Right lobe of liver (tissue), 4 donors: ENCODE results near the gene MCTP1.

ENCODE experiments used
- CTCF ChIP-seq, 4 donors: fragments of 200-600 bp in 3 of 4; fragments of 450-650 bp in 1 of 4; IDR thresholded peaks; one replicate each; pipeline versions ENCODE4 v1.5.1 to v1.8.0; 2016 to 2022; ENCODE audit warnings: antibody characterized with exemption in 4 of 4, mild to moderate bottlenecking in 2 of 4
- POLR2A ChIP-seq: fragments of 450-650 bp; IDR thresholded peaks from one replicate; pipeline ENCODE4 v1.6.1; 2017; ENCODE audit warnings: antibody characterized with exemption, mild to moderate bottlenecking
- donor health status: DM: no; HTN: no; CAD: no.
- donor health status: DM: no; HTN: no; CAD: no.
- donor health status: DM: no; HTN: yes; CAD: no.

- TF ChIP-seq CTCF (IDR thresholded peaks at IDR 0.05) = no peak
- TF ChIP-seq POLR2A = no peak
Observed at GRCh38 chr5:94872526-94872925, 412.4 kb downstream of the MCTP1 start.
